ENCODE measurements around the gene BCL2. TPM values are rescaled to one million over a fixed set of nuclear protein-coding genes. Genes with fewer than 3 reads are reported as not detected.
"Not testable (repeated sequence)": the region's sequence is repeated elsewhere in the genome, so short reads cannot be mapped to it uniquely, and the experiment has no call there.

Gene BCL2
- total RNA-seq, 2 experiments from 2014 or later = 66.0 to 88.9 TPM

DNA sequence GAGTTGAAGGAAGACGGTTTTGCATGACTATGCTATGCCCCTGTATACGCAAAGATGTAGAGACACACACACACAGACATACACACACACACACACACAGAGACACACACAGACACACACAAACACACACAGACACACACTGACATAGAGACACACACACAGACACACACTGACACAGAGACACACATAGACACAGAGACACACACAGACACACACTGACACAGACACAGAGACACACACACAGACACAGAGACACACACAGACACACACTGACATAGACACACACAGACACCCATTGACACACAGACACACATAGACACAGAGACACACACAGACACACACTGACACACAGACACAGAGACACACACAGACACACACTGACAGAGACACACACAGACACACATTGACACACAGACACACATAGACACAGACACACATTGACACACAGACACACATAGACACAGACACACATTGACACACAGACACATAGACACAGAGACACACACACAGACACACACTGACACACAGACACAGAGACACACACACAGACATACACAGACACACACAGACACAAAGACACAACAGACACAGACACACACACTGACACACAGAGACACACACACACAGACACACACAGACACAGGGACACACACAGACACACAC lies 121.3 kb downstream of the BCL2 start:
- intact Hi-C loops (cut with DNase I, micrococcal nuclease) = loop anchor here in 1 of 2 experiments (5.0 kb wide), 1 partner anchor 119 kb away; the partner anchor contains the start of gene BCL2
- ChIA-PET CTCF (interaction anchor here (1.0 to 2.5 kb wide), 6 partner anchors 7 to 109 kb away, joined by 3 to 9 read pairs (median 5); no protein-coding TSS in a partner anchor), POLR2A (no interaction called here)
- no peak for ATAC-seq
- Mint-ChIP-seq H3K9me3 (ENCODE audit: low read depth) (no peaks in the 10 kb centered on the region), H3K4me1 (peaks cover 33% of the 10 kb centered on the region), H3K27ac (no peak overlapping the region), H3K36me3 (ENCODE audit: low read depth) (peaks cover 10% of the 10 kb centered on the region), H3K27me3 (no peaks in the 10 kb centered on the region), H3K4me3 (no peak overlapping the region)
- no peak for DNase-seq

GRCh38 chr18:63197246-63197869 lies 122.2 kb downstream of the BCL2 start:
- H3K9me3 Mint-ChIP-seq (ENCODE audit: low read depth) = no peaks in the 10 kb centered on the region
- peaks cover 14% of the 10 kb centered on the region for H3K36me3 Mint-ChIP-seq (ENCODE audit: low read depth)
- no peak overlapping the region for H3K4me3 Mint-ChIP-seq
- peaks cover 35% of the 10 kb centered on the region for H3K4me1 Mint-ChIP-seq
- no peak overlapping the region for H3K27ac Mint-ChIP-seq
- ChIA-PET POLR2A (interaction anchor here (0.8 to 1.1 kb wide), 2 partner anchors 36 to 40 kb away, joined by 3 read pairs; no protein-coding TSS in a partner anchor), CTCF (interaction anchor here (0.5 to 2.5 kb wide), 14 partner anchors 8 to 168 kb away, joined by 3 to 9 read pairs (median 4); no protein-coding TSS in a partner anchor)
- no peaks in the 10 kb centered on the region for H3K27me3 Mint-ChIP-seq
- ATAC-seq = peak; percentile 31
- intact Hi-C loops (cut with DNase I, micrococcal nuclease) = loop anchor here in 1 of 2 experiments (2.0 to 5.0 kb wide), 2 partner anchors 37 to 120 kb away; partner anchors contain the start of gene BCL2
- DNase-seq = peak; percentile 47

GRCh38 chr18:63195326-63196159 lies 124.0 kb downstream of the BCL2 start:
- ChIA-PET CTCF (interaction anchor here (0.6 to 2.5 kb wide), 14 partner anchors 8 to 762 kb away, joined by 3 to 9 read pairs (median 4); no protein-coding TSS in a partner anchor), POLR2A (interaction anchor here (0.8 to 1.0 kb wide), 2 partner anchors 33 to 57 kb away, joined by 3 read pairs; no protein-coding TSS in a partner anchor)
- no peaks in the 10 kb centered on the region for H3K9me3 Mint-ChIP-seq (ENCODE audit: low read depth)
- H3K4me1 Mint-ChIP-seq = peaks cover 31% of the 10 kb centered on the region
- no peaks in the 10 kb centered on the region for H3K27me3 Mint-ChIP-seq
- no peak overlapping the region for H3K4me3 Mint-ChIP-seq
- peaks cover 19% of the 10 kb centered on the region for H3K36me3 Mint-ChIP-seq (ENCODE audit: low read depth)
- no peak for ATAC-seq
- no peak for DNase-seq
- intact Hi-C loops (cut with DNase I, micrococcal nuclease) = loop anchor here (1.0 to 5.0 kb wide), 4 partner anchors 34 to 122 kb away; partner anchors contain the start of gene BCL2 (in 1 of the 2)
- H3K27ac Mint-ChIP-seq = no peak overlapping the region

GRCh38 chr18:63192885-63193349 lies 126.7 kb downstream of the BCL2 start:
- H3K4me1 Mint-ChIP-seq = peaks cover 50% of the 10 kb centered on the region
- ATAC-seq (no peak), DNase-seq (no peak)
- intact Hi-C loops (cut with DNase I, micrococcal nuclease) = no loop called here
- no peaks in the 10 kb centered on the region for H3K9me3 Mint-ChIP-seq (ENCODE audit: low read depth)
- H3K27me3 Mint-ChIP-seq = no peaks in the 10 kb centered on the region
- H3K36me3 Mint-ChIP-seq (ENCODE audit: low read depth) = peaks cover 19% of the 10 kb centered on the region
- peak overlapping the region; percentile 69 for H3K27ac Mint-ChIP-seq
- ChIA-PET POLR2A (no interaction called here), CTCF (interaction anchor here (1.0 to 1.4 kb wide), 2 partner anchors 124 to 176 kb away, joined by 3 to 4 read pairs; no protein-coding TSS in a partner anchor)
- no peak overlapping the region for H3K4me3 Mint-ChIP-seq

- intact Hi-C loops (cut with DNase I, micrococcal nuclease) = no loop called here
- ATAC-seq (no peak), DNase-seq (no peak)
- peaks cover 19% of the 10 kb centered on the region for H3K36me3 Mint-ChIP-seq (ENCODE audit: low read depth)
- no peaks in the 10 kb centered on the region for H3K9me3 Mint-ChIP-seq (ENCODE audit: low read depth)
- peak overlapping the region; percentile 69 for H3K27ac Mint-ChIP-seq
- no peak overlapping the region for H3K4me3 Mint-ChIP-seq
- H3K27me3 Mint-ChIP-seq = no peaks in the 10 kb centered on the region
- ChIA-PET CTCF (interaction anchor here (1.0 to 1.4 kb wide), 3 partner anchors 37 to 175 kb away, joined by 3 to 4 read pairs (median 4); no protein-coding TSS in a partner anchor), POLR2A (interaction anchor here (1.6 kb wide), 1 partner anchor 126 kb away, joined by 3 read pairs; no protein-coding TSS in a partner anchor)
- peaks cover 56% of the 10 kb centered on the region for H3K4me1 Mint-ChIP-seq
These were observed 127.3 kb downstream of the BCL2 start for GRCh38 chr18:63192126-63192884.

DNA sequence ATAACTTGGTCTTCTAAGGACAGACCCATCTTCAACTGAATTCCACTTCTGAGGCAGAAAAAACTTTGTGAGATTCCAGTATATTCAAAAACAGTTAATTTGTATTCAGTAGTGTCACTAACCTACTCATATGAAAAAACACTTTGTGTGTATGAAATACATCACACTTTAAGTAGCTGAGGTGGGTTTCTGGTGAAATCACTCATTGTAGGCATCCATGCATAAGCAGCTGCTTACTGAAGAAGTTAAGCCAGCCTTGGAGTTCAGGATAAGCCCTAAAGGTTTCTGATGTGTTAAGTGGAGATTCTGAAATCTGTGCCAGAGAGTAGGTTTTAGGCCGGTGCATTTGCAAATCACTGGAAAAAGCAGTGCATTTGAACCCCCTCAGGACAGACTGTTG lies 128.2 kb downstream of the BCL2 start:
- CTCF ChIA-PET = interaction anchor here (1.2 to 1.4 kb wide), 3 partner anchors 10 to 174 kb away, joined by 3 to 4 read pairs (median 4); no protein-coding TSS in a partner anchor
- H3K9me3 Mint-ChIP-seq (ENCODE audit: low read depth) = no peaks in the 10 kb centered on the region
- no peak for ATAC-seq

DNA sequence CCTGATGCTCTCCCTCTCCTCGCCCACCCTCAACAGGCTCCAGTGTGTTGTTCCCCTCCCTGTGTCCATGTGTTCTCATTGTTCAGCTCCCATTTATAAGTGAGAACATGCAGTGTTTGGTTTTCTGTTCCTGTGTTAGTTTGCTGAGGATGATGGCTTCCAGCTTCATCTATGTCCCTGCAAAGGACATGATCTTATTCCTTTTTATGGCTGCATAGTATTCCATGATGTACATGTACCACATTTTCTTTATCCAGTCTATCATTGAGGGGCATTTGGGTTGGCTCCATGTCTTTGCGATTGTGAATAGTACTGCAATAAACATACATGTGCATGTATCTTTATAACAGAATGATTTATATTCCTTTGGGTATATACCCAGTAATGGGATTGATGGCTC lies 128.7 kb downstream of the BCL2 start:
- DNase-seq; intact Hi-C loops (cut with DNase I, micrococcal nuclease); ATAC-seq; H3K4me3 Mint-ChIP-seq; H3K9me3 Mint-ChIP-seq (ENCODE audit: low read depth); H3K27me3 Mint-ChIP-seq: not testable (repeated sequence)
- Mint-ChIP-seq H3K27ac (peak overlapping the region; percentile 6), H3K4me1 (peaks cover 68% of the 10 kb centered on the region), H3K36me3 (ENCODE audit: low read depth) (peaks cover 17% of the 10 kb centered on the region)
- POLR2A ChIA-PET = interaction anchor here (1.6 kb wide), 1 partner anchor 127 kb away, joined by 3 read pairs; no protein-coding TSS in a partner anchor
- CTCF ChIA-PET = interaction anchor here (1.2 to 1.4 kb wide), 3 partner anchors 9 to 36 kb away, joined by 3 to 4 read pairs (median 3); no protein-coding TSS in a partner anchor

More for the DNA sequence above, 128.2 kb downstream of the BCL2 start:
- Mint-ChIP-seq H3K4me3 (no peak overlapping the region), H3K4me1 (peaks cover 65% of the 10 kb centered on the region), H3K27ac (no peak overlapping the region), H3K27me3 (no peaks in the 10 kb centered on the region), H3K36me3 (ENCODE audit: low read depth) (peaks cover 17% of the 10 kb centered on the region)
- intact Hi-C loops (cut with DNase I, micrococcal nuclease) = no loop called here
- POLR2A ChIA-PET = interaction anchor here (1.6 kb wide), 1 partner anchor 127 kb away, joined by 3 read pairs; no protein-coding TSS in a partner anchor
- no peak for DNase-seq

- Mint-ChIP-seq H3K4me1 (peaks cover 70% of the 10 kb centered on the region), H3K4me3 (no peak overlapping the region), H3K27ac (no peak overlapping the region), H3K36me3 (ENCODE audit: low read depth) (peaks cover 17% of the 10 kb centered on the region), H3K9me3 (ENCODE audit: low read depth) (no peaks in the 10 kb centered on the region), H3K27me3 (no peaks in the 10 kb centered on the region)
- POLR2A ChIA-PET = no interaction called here
- intact Hi-C loops (cut with DNase I, micrococcal nuclease) = no loop called here
- ATAC-seq (no peak), DNase-seq (no peak)
- CTCF ChIA-PET = interaction anchor here (0.6 to 1.3 kb wide), 4 partner anchors 8 to 173 kb away, joined by 3 to 4 read pairs (median 3); no protein-coding TSS in a partner anchor
These were observed 129.8 kb downstream of the BCL2 start for GRCh38 chr18:63189817-63190216.

DNA sequence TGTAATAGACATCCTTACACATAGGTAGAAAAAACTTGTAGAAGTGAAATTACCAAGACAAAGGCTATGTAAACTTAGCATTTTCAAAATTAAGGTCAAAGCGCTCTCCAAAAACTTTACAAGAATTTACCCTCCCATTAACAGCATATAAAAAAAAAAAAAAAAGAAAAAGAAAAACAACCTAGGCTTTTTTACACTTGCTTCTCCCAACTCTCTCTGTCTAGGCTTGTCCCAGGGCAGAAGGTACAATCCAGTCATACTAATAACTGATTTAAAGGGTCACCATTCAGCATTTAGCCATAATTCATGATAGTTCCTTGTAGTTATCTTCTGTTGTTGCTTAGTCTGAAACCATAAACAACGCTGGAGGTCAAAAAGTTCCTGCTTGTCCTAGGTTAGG lies 130.5 kb downstream of the BCL2 start:
- Mint-ChIP-seq H3K9me3 (ENCODE audit: low read depth) (no peaks in the 10 kb centered on the region), H3K4me1 (peaks cover 76% of the 10 kb centered on the region), H3K27ac (no peak overlapping the region), H3K27me3 (no peaks in the 10 kb centered on the region), H3K36me3 (ENCODE audit: low read depth) (peaks cover 17% of the 10 kb centered on the region), H3K4me3 (no peak overlapping the region)
- CTCF ChIA-PET = no interaction called here
- intact Hi-C loops (cut with DNase I, micrococcal nuclease) = no loop called here
- no peak for ATAC-seq
- no peak for DNase-seq
- POLR2A ChIA-PET = no interaction called here

GRCh38 chr18:63187791-63188460 lies 131.6 kb downstream of the BCL2 start:
- Mint-ChIP-seq H3K9me3 (ENCODE audit: low read depth) (no peaks in the 10 kb centered on the region), H3K27me3 (no peaks in the 10 kb centered on the region), H3K36me3 (ENCODE audit: low read depth) (peaks cover 14% of the 10 kb centered on the region), H3K27ac (peak overlapping the region; percentile 37), H3K4me3 (no peak overlapping the region), H3K4me1 (peaks cover 75% of the 10 kb centered on the region)
- ChIA-PET CTCF (interaction anchor here (0.9 to 1.6 kb wide), 2 partner anchors 8 to 13 kb away, joined by 3 to 6 read pairs; no protein-coding TSS in a partner anchor), POLR2A (no interaction called here)
- intact Hi-C loops (cut with DNase I, micrococcal nuclease) = no loop called here
- DNase-seq (no peak), ATAC-seq (peak; percentile 36)

Data from activated CD4-positive, alpha-beta T cell treated with anti-CD3 and anti-CD28 coated beads for 36 hours (primary cell).